ENCODE measurements around the gene KRT13.

The KRT13 gene

DNA sequence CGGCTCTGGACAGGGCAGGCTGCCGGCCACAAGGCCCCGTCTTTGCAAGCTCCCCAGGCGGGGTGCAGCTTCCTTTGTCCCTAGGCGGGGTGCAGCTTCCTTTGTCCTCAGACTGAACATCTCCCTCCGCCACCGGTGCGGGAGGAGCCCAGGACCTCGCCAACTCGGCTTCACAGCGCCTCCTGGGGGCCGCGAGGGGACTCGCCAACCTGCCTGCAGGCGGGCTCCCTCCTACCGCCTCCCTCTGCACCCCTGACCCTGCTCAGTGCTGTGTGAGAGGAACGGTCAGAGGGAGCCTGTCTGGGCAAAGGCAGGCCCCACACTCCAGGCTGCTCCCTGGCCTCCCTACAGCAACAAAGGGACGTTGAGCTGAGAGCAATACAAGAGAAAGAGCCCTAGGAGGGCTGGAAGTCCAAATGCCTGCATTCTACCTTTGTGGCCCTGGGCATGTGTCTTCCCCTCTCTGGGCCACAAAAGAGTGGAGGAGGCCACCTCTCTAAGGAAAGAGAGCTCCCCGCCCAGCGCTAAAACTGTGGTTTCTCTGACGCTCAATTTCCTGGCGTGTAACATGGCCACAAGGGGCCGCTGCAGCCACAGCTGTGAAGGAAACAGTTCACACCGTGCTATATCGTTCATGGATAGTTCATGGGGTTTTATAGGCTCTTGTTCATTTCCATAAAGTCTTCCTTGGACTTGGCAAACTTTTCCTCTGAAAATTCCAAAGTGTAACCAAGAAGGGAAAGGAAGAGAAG, 43.6 kb upstream of the KRT13 start:
- in situ Hi-C loops (cut with HindIII; ENCODE audit: low sequenced_read_pairs) = no loop called here
- H3K4me3 ChIP-seq (ENCODE audit: low read depth, low read length) = no peak overlapping the region
- peak; percentile 92 for DNase-seq (ENCODE audit: low read depth, low spot score)
- TF ChIP-seq, protein P1, sequence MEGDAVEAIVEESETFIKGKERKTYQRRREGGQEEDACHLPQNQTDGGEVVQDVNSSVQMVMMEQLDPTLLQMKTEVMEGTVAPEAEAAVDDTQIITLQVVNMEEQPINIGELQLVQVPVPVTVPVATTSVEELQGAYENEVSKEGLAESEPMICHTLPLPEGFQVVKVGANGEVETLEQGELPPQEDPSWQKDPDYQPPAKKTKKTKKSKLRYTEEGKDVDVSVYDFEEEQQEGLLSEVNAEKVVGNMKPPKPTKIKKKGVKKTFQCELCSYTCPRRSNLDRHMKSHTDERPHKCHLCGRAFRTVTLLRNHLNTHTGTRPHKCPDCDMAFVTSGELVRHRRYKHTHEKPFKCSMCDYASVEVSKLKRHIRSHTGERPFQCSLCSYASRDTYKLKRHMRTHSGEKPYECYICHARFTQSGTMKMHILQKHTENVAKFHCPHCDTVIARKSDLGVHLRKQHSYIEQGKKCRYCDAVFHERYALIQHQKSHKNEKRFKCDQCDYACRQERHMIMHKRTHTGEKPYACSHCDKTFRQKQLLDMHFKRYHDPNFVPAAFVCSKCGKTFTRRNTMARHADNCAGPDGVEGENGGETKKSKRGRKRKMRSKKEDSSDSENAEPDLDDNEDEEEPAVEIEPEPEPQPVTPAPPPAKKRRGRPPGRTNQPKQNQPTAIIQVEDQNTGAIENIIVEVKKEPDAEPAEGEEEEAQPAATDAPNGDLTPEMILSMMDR (IDR thresholded peaks at IDR 0.05; ENCODE audit: low read depth, low read length) = peak; percentile 94

GRCh38 chr17:41547921-41548843, 42.8 kb upstream of the KRT13 start:
- TF ChIP-seq, protein P1 (IDR thresholded peaks at IDR 0.05; ENCODE audit: low read depth, low read length) = no peak
- in situ Hi-C loops (cut with HindIII; ENCODE audit: low sequenced_read_pairs) = no loop called here
- no peak overlapping the region for H3K4me3 ChIP-seq (ENCODE audit: low read depth, low read length)
- DNase-seq (ENCODE audit: low read depth, low spot score) = peak; percentile 96

GRCh38 chr17:41547378-41547841, 42.0 kb upstream of the KRT13 start:
- DNase-seq (ENCODE audit: low read depth, low spot score) = no peak
- in situ Hi-C loops (cut with HindIII; ENCODE audit: low sequenced_read_pairs) = no loop called here
- no peak overlapping the region for H3K4me3 ChIP-seq (ENCODE audit: low read depth, low read length)
- TF ChIP-seq, protein P1 (IDR thresholded peaks at IDR 0.05; ENCODE audit: low read depth, low read length) = no peak

- H3K4me3 ChIP-seq (ENCODE audit: low read depth, low read length) = no peak overlapping the region
- no peak for DNase-seq (ENCODE audit: low read depth, low spot score)
- TF ChIP-seq, protein P1 (IDR thresholded peaks at IDR 0.05; ENCODE audit: low read depth, low read length) = no peak
- in situ Hi-C loops (cut with HindIII; ENCODE audit: low sequenced_read_pairs) = no loop called here
Observed at GRCh38 chr17:41546819-41547218, 41.4 kb upstream of the KRT13 start.

GRCh38 chr17:41545829-41546410, 40.5 kb upstream of the KRT13 start:
- no peak overlapping the region for H3K4me3 ChIP-seq (ENCODE audit: low read depth, low read length)
- in situ Hi-C loops (cut with HindIII; ENCODE audit: low sequenced_read_pairs) = no loop called here
- TF ChIP-seq, protein P1 (IDR thresholded peaks at IDR 0.05; ENCODE audit: low read depth, low read length) = no peak

GRCh38 chr17:41544935-41545334, 39.5 kb upstream of the KRT13 start:
- no peak for DNase-seq (ENCODE audit: low read depth, low spot score)
- in situ Hi-C loops (cut with HindIII; ENCODE audit: low sequenced_read_pairs) = no loop called here
- no peak overlapping the region for H3K4me3 ChIP-seq (ENCODE audit: low read depth, low read length)
- TF ChIP-seq, protein P1 (IDR thresholded peaks at IDR 0.05; ENCODE audit: low read depth, low read length) = no peak

More at GRCh38 chr17:41545829-41546410, 40.5 kb upstream of the KRT13 start:
- DNase-seq (ENCODE audit: low read depth, low spot score) = no peak

Measured in astrocyte of the spinal cord (primary cell).